ENCODE data around the gene SMARCAL1. TPM values are rescaled to one million over a fixed set of nuclear protein-coding genes. Genes with fewer than 3 reads are reported as not detected.

Gene SMARCAL1
- total and polyA plus RNA-seq, 2 experiments from 2014 or later = 18.8 to 19.9 TPM

DNA sequence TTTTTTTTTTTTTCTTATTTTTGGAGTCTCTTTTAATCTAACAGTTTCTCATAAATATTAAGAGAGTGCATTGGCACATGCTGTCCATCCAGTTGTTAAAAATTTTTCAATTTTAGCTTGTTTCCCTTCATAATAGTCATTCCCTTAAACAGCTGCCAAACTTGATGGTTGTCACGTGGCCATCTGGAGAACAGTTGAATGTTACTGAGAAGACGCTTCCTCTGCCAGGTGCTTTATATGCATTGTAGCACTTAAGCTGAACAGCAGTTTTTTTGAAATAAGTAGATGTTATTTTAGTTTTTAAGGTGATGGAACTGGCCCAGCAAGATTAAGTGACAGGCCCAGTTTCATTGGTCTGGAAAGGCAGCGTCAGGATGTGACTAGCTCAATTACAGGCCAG lies 3.3 kb downstream of the SMARCAL1 start:
- Histone ChIP-seq H3K4me3 (no peak overlapping the region), H4K20me1 (ENCODE audit: insufficient read depth, poor library complexity, severe bottlenecking) (no peaks in the 10 kb centered on the region), H3K79me2 (peaks cover 13% of the 10 kb centered on the region), H3K9me3 (ENCODE audit: low read depth) (no peaks in the 10 kb centered on the region), H2AFZ (no peak overlapping the region), H3K27ac (no peak overlapping the region), H3K9me2 (replicated peaks; ENCODE audit: insufficient read depth) (no peaks in the 10 kb centered on the region), H3K4me2 (no peak overlapping the region), H3K4me1 (ENCODE audit: insufficient read depth) (no peaks in the 10 kb centered on the region), H3K36me3 (replicated peaks; ENCODE audit: insufficient read depth, low read depth) (no peaks in the 10 kb centered on the region), H3K27me3 (no peaks in the 10 kb centered on the region)
- TF ChIP-seq CTCF (IDR thresholded peaks at IDR 0.05; ENCODE audit: poor library complexity) = no peak
- no peak for TF ChIP-seq EZH2phosphoT487 (IDR thresholded peaks at IDR 0.05; ENCODE audit: low read depth, severe bottlenecking, unreplicated experiment)
- no peak for TF ChIP-seq EZH2 (IDR thresholded peaks at IDR 0.05; ENCODE audit: borderline replicate concordance)
- WGBS (ENCODE audit: low lambda C conversion rate, missing lambda C conversion rate) = over 99% methylated on average over 3 of the region's 3 CpGs
- no peak for DNase-seq (ENCODE audit: low spot score)

DNA sequence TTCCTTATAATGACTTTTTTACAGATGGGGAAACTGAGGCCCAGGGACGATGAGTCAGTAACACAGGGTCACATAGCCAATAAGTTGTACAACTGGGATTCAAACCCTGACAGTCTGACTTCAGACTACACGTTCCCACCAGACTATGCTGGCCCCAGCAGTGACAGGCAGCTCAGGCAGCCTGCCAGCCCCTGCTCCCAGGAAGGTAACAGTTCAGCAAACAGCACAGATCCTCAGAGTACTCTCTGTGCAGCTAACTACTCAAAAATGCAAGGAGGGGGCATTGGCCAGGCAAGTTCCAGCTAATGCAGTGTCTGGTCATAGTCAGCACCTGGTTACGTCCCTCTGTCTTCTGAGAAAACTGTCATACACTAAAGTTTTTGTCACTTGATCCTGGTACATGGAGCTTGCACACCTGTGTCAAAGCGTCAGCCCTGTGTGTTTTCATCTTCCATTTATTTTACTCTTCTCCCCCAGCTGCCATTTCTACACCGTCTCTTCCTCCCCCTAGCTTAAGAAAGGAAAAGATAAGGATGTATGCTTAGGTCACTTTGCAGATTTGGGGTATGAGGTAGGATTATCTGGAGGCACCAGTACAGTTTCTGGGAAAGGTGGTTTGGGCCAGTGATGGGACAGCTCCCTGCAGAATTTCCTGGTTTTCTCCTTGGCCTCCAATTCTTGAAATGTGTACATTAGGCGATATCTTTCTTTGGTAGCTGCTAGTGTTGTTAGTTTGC lies 4.5 kb downstream of the SMARCAL1 start:
- H3K4me1 ChIP-seq (ENCODE audit: insufficient read depth) = no peaks in the 10 kb centered on the region
- no peak overlapping the region for H3K4me2 ChIP-seq
- no peak for DNase-seq (ENCODE audit: low spot score)
- WGBS (ENCODE audit: low lambda C conversion rate, missing lambda C conversion rate) = 90% methylated on average over 6 of the region's 6 CpGs
- H3K27me3 ChIP-seq = no peaks in the 10 kb centered on the region
- H3K9me2 ChIP-seq (replicated peaks; ENCODE audit: insufficient read depth) = no peaks in the 10 kb centered on the region
- H3K79me2 ChIP-seq = peaks cover 13% of the 10 kb centered on the region
- H3K27ac ChIP-seq = no peak overlapping the region
- TF ChIP-seq EZH2phosphoT487 (IDR thresholded peaks at IDR 0.05; ENCODE audit: low read depth, severe bottlenecking, unreplicated experiment) (no peak), CTCF (IDR thresholded peaks at IDR 0.05; ENCODE audit: poor library complexity) (no peak), EZH2 (IDR thresholded peaks at IDR 0.05; ENCODE audit: borderline replicate concordance) (no peak)
- no peak overlapping the region for H3K4me3 ChIP-seq
- no peaks in the 10 kb centered on the region for H3K36me3 ChIP-seq (replicated peaks; ENCODE audit: insufficient read depth, low read depth)
- H3K9me3 ChIP-seq (ENCODE audit: low read depth) = no peaks in the 10 kb centered on the region
- no peaks in the 10 kb centered on the region for H4K20me1 ChIP-seq (ENCODE audit: insufficient read depth, poor library complexity, severe bottlenecking)
- H2AFZ ChIP-seq = no peak overlapping the region

DNA sequence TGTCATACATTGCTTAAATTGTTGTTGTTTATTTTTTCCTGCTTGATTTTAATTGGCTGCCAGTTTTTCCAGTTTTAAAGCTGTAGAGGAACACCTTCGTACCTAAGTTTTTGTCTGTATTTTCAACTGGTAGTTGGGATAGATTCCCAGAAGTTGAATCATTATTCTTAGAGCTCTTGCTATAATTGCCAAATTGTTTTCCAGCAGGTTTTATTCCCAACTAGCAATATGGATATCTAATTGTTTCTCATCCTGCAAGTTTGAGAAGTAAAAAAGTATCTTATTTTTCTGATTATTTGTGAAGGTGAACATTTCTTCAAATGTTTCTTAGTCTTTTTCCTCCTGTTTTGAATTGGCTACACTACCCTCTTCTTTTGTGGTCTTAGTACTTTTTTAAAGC lies 6.7 kb downstream of the SMARCAL1 start:
- Histone ChIP-seq H3K4me3 (no peak overlapping the region), H3K79me2 (peaks cover under 1% of the 10 kb centered on the region), H3K9me3 (ENCODE audit: low read depth) (no peaks in the 10 kb centered on the region), H3K36me3 (replicated peaks; ENCODE audit: insufficient read depth, low read depth) (no peaks in the 10 kb centered on the region), H3K9me2 (replicated peaks; ENCODE audit: insufficient read depth) (no peaks in the 10 kb centered on the region), H2AFZ (no peak overlapping the region), H3K27me3 (no peaks in the 10 kb centered on the region), H4K20me1 (ENCODE audit: insufficient read depth, poor library complexity, severe bottlenecking) (no peaks in the 10 kb centered on the region), H3K4me2 (no peak overlapping the region), H3K27ac (no peak overlapping the region), H3K4me1 (ENCODE audit: insufficient read depth) (no peaks in the 10 kb centered on the region)
- DNase-seq (ENCODE audit: low spot score) = no peak
- WGBS (ENCODE audit: low lambda C conversion rate, missing lambda C conversion rate) = 97% methylated on average over 1 of the region's 1 CpG
- no peak for TF ChIP-seq EZH2phosphoT487 (IDR thresholded peaks at IDR 0.05; ENCODE audit: low read depth, severe bottlenecking, unreplicated experiment)
- TF ChIP-seq EZH2 (IDR thresholded peaks at IDR 0.05; ENCODE audit: borderline replicate concordance) = no peak
- no peak for TF ChIP-seq CTCF (IDR thresholded peaks at IDR 0.05; ENCODE audit: poor library complexity)

Measured in hepatocyte (in vitro differentiated cells).